Stomach (tissue), 4 donors: ENCODE data around the gene RPL13.

ENCODE experiments used
- CTCF ChIP-seq, 7 experiments: fragments of 450-650 bp in 4 of 7; fragments of 200-600 bp in 3 of 7; sonication (generic) in 3 of 7; IDR thresholded peaks; one replicate each; pipeline ENCODE4 v1.5.1; 2016 to 2019; ENCODE audit warnings: antibody characterized with exemption in 7 of 7, control low read depth in 2 of 7, mild to moderate bottlenecking in 1 of 7
- EP300 ChIP-seq: sonication (generic); formaldehyde crosslinking; IDR thresholded peaks from one replicate; pipeline ENCODE4 v1.6.1; 2017; ENCODE audit warnings: antibody characterized with exemption
- POLR2A ChIP-seq, 4 donors: fragments of 450-650 bp; IDR thresholded peaks; one replicate each; pipeline ENCODE4 v1.6.1; 2016; ENCODE audit warnings: antibody characterized with exemption in 4 of 4, control low read depth in 2 of 4, mild to moderate bottlenecking in 1 of 4, moderate library complexity in 1 of 4
- POLR2AphosphoS5 ChIP-seq, 3 donors: sonication (generic); formaldehyde crosslinking; IDR thresholded peaks; one replicate each; pipeline ENCODE4 v1.6.1; 2016; ENCODE audit warnings: antibody characterized with exemption in 3 of 3

- TF ChIP-seq POLR2AphosphoS5 (IDR thresholded peaks at IDR 0.05) (no peak), CTCF (IDR thresholded peaks at IDR 0.05) (no peak), POLR2A (IDR thresholded peaks at IDR 0.05) (no peak), EP300 (no peak)
Observed at GRCh38 chr16:89547860-89548259, 12.6 kb upstream of the RPL13 start.
